HepG2 (cell line): ENCODE data around the gene WNT6. TPM values are rescaled to one million over a fixed set of nuclear protein-coding genes. Genes with fewer than 3 reads are reported as not detected.
A peak's percentile ranks its signal among the peaks of the same experiment; 100 is the strongest.

Source experiments
- MBNL3 ChIP-seq: fragments of 250-450 bp; sonication (Bioruptor Pico); conservative IDR thresholded peaks from 2 replicates; pipeline ENCODE4 v1.8.0; 2022; ENCODE audit warnings: mild to moderate bottlenecking, inconsistent platforms
- NPAS2 ChIP-seq: sonication (generic); formaldehyde crosslinking; IDR thresholded peaks from 2 replicates; pipeline ENCODE4 v1.8.0; 2022; ENCODE audit warnings: mild to moderate bottlenecking, missing genetic modification reagents, borderline replicate concordance
- PCBP1 ChIP-seq: fragments of 200-400 bp; formaldehyde crosslinking; IDR thresholded peaks from 2 replicates; pipeline ENCODE4 v1.6.1; 2017; ENCODE audit warnings: mild to moderate bottlenecking, low read depth, low read length, borderline replicate concordance
- SRSF4 ChIP-seq: fragments of 200-400 bp; formaldehyde crosslinking; IDR thresholded peaks from one replicate; pipeline ENCODE4 v1.6.1; 2018; ENCODE audit warnings: mild to moderate bottlenecking, low read depth, low read length, moderate library complexity; ENCODE audit not compliant: poor library complexity, severe bottlenecking
- STAG1 ChIP-seq: sonication (generic); formaldehyde crosslinking; IDR thresholded peaks from 2 replicates; pipeline ENCODE4 v1.4.0; 2020; ENCODE audit warnings: missing genetic modification reagents
- SYNCRIP ChIP-seq: fragments of 200-400 bp; formaldehyde crosslinking; IDR thresholded peaks from 2 replicates; pipeline ENCODE4 v1.6.1; 2018; ENCODE audit warnings: mild to moderate bottlenecking, low read depth, low read length; ENCODE audit not compliant: insufficient read depth
- ZBTB25 ChIP-seq: IDR thresholded peaks from 2 replicates; pipeline ENCODE4 v1.6.1; 2018; ENCODE audit warnings: missing genetic modification reagents
- ZFP37 ChIP-seq: sonication (generic); formaldehyde crosslinking; IDR thresholded peaks from 2 replicates; pipeline ENCODE4 v1.4.0; 2020; ENCODE audit warnings: missing genetic modification reagents, borderline replicate concordance
- ZNF367 ChIP-seq: sonication (generic); formaldehyde crosslinking; IDR thresholded peaks from 2 replicates; pipeline ENCODE4 v1.4.0; 2020; ENCODE audit warnings: missing genetic modification reagents, borderline replicate concordance
- ZNF460 ChIP-seq: sonication (generic); formaldehyde crosslinking; IDR thresholded peaks from 2 replicates; pipeline ENCODE4 v1.5.1; 2020; ENCODE audit warnings: missing genetic modification reagents, mild to moderate bottlenecking, borderline replicate concordance
- ZNF598 ChIP-seq: sonication (generic); formaldehyde crosslinking; IDR thresholded peaks from 2 replicates; pipeline ENCODE4 v1.5.1; 2020; ENCODE audit warnings: mild to moderate bottlenecking, missing genetic modification reagents, borderline replicate concordance
- ZNF646 ChIP-seq: sonication (generic); formaldehyde crosslinking; IDR thresholded peaks from 2 replicates; pipeline ENCODE4 v1.9.0; 2021; ENCODE audit warnings: mild to moderate bottlenecking, missing genetic modification reagents
- polyA plus RNA-seq, 8 experiments: library from polyadenylated mRNA; depleted of rRNA in 3 of 8; stranded (reverse) in 7 of 8; unstranded in 1 of 8; fragments of >200 nt; fragmentation: Illumina TruSeq in 4 of 8; extraction: Trizol in 4 of 8; gene quantifications; 2 replicates each; pipeline versions ENCODE4 v1.2.1 to v1.2.3, GENCODE V29; 2011 to 2016; ENCODE audit warnings: low read depth in 4 of 8, missing spikeins in 1 of 8, mixed read lengths in 1 of 8; ENCODE audit not compliant: insufficient read depth in 1 of 8
- total RNA-seq, 5 experiments: library from RNA; depleted of rRNA; stranded (reverse); fragments of >200 nt; fragmentation: Illumina TruSeq; extraction: Trizol; gene quantifications; 2 replicates each; pipeline ENCODE4 v1.2.3, GENCODE V29; 2016; ENCODE audit warnings: low read depth in 1 of 5
- TF ChIP-seq, protein P1 (sequence below): sonication (generic); formaldehyde crosslinking; IDR thresholded peaks from 2 replicates; pipeline ENCODE4 v1.4.0; 2020; ENCODE audit warnings: missing genetic modification reagents
- TF ChIP-seq, protein P2 (sequence below): sonication (generic); formaldehyde crosslinking; IDR thresholded peaks from 2 replicates; pipeline ENCODE4 v1.5.1; 2020; ENCODE audit warnings: missing genetic modification reagents, mild to moderate bottlenecking, borderline replicate concordance

Gene WNT6
- total and polyA plus RNA-seq, 2 of the 13 experiments (the other 11 are each of a cell fraction or from before 2014, with no cell fraction given), result 0.20 TPM; not detected in 1

DNA sequence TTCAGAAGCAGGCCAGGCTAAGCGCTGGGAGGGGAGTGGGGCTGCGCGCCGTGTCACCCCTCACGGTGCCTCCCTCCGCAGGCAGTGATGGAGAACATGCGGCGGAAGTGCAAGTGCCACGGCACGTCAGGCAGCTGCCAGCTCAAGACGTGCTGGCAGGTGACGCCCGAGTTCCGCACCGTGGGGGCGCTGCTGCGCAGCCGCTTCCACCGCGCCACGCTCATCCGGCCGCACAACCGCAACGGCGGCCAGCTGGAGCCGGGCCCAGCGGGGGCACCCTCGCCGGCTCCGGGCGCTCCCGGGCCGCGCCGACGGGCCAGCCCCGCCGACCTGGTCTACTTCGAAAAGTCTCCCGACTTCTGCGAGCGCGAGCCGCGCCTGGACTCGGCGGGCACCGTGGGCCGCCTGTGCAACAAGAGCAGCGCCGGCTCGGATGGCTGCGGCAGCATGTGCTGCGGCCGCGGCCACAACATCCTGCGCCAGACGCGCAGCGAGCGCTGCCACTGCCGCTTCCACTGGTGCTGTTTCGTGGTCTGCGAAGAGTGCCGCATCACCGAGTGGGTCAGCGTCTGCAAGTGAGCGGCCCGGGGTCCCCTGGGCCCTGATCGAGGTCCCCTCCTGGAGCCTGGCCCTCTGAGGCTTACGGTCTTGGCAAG lies 33.2 kb downstream of the WNT6 start (continued):
- TF ChIP-seq, protein P1, sequence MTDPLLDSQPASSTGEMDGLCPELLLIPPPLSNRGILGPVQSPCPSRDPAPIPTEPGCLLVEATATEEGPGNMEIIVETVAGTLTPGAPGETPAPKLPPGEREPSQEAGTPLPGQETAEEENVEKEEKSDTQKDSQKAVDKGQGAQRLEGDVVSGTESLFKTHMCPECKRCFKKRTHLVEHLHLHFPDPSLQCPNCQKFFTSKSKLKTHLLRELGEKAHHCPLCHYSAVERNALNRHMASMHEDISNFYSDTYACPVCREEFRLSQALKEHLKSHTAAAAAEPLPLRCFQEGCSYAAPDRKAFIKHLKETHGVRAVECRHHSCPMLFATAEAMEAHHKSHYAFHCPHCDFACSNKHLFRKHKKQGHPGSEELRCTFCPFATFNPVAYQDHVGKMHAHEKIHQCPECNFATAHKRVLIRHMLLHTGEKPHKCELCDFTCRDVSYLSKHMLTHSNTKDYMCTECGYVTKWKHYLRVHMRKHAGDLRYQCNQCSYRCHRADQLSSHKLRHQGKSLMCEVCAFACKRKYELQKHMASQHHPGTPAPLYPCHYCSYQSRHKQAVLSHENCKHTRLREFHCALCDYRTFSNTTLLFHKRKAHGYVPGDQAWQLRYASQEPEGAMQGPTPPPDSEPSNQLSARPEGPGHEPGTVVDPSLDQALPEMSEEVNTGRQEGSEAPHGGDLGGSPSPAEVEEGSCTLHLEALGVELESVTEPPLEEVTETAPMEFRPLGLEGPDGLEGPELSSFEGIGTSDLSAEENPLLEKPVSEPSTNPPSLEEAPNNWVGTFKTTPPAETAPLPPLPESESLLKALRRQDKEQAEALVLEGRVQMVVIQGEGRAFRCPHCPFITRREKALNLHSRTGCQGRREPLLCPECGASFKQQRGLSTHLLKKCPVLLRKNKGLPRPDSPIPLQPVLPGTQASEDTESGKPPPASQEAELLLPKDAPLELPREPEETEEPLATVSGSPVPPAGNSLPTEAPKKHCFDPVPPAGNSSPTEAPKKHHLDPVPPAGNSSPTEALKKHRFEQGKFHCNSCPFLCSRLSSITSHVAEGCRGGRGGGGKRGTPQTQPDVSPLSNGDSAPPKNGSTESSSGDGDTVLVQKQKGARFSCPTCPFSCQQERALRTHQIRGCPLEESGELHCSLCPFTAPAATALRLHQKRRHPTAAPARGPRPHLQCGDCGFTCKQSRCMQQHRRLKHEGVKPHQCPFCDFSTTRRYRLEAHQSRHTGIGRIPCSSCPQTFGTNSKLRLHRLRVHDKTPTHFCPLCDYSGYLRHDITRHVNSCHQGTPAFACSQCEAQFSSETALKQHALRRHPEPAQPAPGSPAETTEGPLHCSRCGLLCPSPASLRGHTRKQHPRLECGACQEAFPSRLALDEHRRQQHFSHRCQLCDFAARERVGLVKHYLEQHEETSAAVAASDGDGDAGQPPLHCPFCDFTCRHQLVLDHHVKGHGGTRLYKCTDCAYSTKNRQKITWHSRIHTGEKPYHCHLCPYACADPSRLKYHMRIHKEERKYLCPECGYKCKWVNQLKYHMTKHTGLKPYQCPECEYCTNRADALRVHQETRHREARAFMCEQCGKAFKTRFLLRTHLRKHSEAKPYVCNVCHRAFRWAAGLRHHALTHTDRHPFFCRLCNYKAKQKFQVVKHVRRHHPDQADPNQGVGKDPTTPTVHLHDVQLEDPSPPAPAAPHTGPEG (CRISPR knock-in tag), result peak; percentile 62; the same call in 1 of the 2 replicates
- no peak for TF ChIP-seq ZBTB25 (CRISPR knock-in tag)
- TF ChIP-seq STAG1 (CRISPR knock-in tag), result no peak
- no peak for TF ChIP-seq PCBP1
- no peak for TF ChIP-seq NPAS2 (CRISPR knock-in tag)
- TF ChIP-seq, protein P2, sequence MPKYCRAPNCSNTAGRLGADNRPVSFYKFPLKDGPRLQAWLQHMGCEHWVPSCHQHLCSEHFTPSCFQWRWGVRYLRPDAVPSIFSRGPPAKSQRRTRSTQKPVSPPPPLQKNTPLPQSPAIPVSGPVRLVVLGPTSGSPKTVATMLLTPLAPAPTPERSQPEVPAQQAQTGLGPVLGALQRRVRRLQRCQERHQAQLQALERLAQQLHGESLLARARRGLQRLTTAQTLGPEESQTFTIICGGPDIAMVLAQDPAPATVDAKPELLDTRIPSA (CRISPR knock-in tag), result no peak
- TF ChIP-seq ZNF646 (CRISPR knock-in tag), result peak; percentile 66; the same call in 1 of the 2 replicates
- no peak for TF ChIP-seq ZNF367 (CRISPR knock-in tag)
- no peak for TF ChIP-seq ZFP37 (CRISPR knock-in tag)
- TF ChIP-seq ZNF460 (CRISPR knock-in tag), result no peak
- no peak for TF ChIP-seq ZNF598 (CRISPR knock-in tag)
- TF ChIP-seq SYNCRIP, result no peak
- TF ChIP-seq MBNL3 (CRISPR knock-in tag), result no peak
- TF ChIP-seq SRSF4, result no peak
